ENCODE data around the gene C2CD2. TPM values are rescaled to one million over a fixed set of nuclear protein-coding genes. Genes with fewer than 3 reads are reported as not detected.

C2CD2 gene
- total and polyA plus RNA-seq, 8 donors = 7.9 to 16.8 (median 11.3) TPM

DNA sequence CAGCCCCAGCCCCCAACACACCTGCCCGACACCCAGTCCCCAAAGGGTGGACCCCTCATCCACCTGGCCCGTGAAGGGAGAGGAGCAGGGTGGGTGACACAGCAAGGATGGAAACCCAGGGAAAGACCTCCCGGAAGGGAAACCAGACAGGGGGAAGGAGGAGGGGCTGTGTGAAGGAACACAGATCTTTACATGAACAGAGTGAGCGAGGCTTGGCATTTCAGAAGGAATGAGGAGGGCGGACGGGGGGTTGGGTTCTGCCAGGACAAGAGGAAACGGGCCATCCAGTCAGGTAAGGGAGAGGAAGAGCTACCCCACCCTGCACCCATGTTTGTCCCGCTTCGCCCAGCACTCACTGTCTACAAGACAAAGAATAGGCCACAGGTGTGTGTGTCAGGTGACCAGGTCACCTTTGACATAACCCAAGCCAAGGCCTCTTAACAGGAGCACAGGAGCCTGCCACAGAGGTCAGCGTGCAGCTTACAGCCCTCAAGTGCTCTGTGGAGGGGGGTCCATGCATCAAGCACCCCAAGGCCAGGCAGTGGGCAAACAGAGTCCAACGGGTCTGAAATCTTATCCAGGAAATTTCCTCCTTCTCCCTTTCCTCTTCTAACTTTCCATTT is 56.7 kb downstream of the C2CD2 start:
- no peak for ATAC-seq
- peaks cover 0 to 3% (median 0%) of the 10 kb centered on the region in 3 donors for H3K36me3 ChIP-seq
- no peak for TF ChIP-seq CTCF (IDR thresholded peaks at IDR 0.05)
- no peaks in the 10 kb centered on the region for H3K27me3 ChIP-seq
- H3K9me3 ChIP-seq = no peaks in the 10 kb centered on the region
- H3K4me1 ChIP-seq = peaks cover 11 to 16% (median 14%) of the 10 kb centered on the region in 3 donors
- no peak overlapping the region for H3K27ac ChIP-seq
- 77 to 82% methylated on average over 11 of the region's 11 CpGs for WGBS, 2 donors
- no peak overlapping the region for H3K4me3 ChIP-seq
- no peak for FAIRE-seq
- intact Hi-C loops (cut with DNase I) = no loop called here
- DNase-seq = no peak

- Histone ChIP-seq H3K9me3 (no peaks in the 10 kb centered on the region), H3K27me3 (no peaks in the 10 kb centered on the region), H3K36me3 (peaks cover 0 to 3% (median 0%) of the 10 kb centered on the region in 3 donors), H3K4me1 (peaks cover 6 to 7% (median 7%) of the 10 kb centered on the region in 3 donors), H3K4me3 (no peak overlapping the region), H3K27ac (no peak overlapping the region)
- FAIRE-seq (no peak), ATAC-seq (no peak), DNase-seq (no peak)
- intact Hi-C loops (cut with DNase I) = no loop called here
- no peak for TF ChIP-seq CTCF (IDR thresholded peaks at IDR 0.05)
- 77 to 83% methylated on average over 22 of the region's 22 CpGs for WGBS, 2 donors
Observed at GRCh38 chr21:41895643-41896493, 58.0 kb downstream of the C2CD2 start.

DNA sequence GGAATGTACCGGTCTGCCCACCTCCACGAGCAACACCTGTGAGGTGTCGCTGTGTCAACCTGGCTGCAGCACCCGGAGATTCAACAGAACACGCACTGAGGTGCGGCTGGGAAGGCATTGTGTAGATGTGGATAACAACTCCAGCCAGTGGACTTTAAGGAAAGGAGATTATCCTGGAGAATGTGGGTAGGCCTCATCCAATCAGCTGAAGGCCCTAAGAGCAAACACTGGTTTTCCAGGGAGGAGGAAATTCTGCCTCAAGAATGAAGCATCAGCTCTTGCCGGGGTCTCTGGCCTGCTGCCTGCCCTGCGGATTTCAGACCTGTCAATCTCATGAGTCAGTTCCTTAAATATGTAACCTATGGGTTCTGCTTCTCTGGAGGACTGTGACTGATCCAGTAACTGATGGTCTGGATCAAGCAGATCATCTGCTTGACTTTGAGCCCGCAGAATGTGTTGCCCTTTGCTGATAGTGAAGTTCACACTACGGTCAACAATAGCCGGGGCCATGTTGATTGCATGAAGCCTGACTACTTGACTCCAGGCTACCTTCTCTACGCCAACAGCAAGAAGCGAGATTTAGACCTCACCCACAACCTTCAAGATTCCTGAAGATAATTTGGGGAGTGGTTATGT is 58.8 kb downstream of the C2CD2 start:
- no peaks in the 10 kb centered on the region for H3K9me3 ChIP-seq
- WGBS, 2 donors = 78 to 79% methylated on average over 13 of the region's 13 CpGs
- DNase-seq = no peak
- H3K27ac ChIP-seq = no peak overlapping the region
- FAIRE-seq = no peak
- H3K4me1 ChIP-seq = no peaks in the 10 kb centered on the region
- no peak for ATAC-seq
- intact Hi-C loops (cut with DNase I) = no loop called here
- no peak overlapping the region for H3K4me3 ChIP-seq
- H3K27me3 ChIP-seq = no peaks in the 10 kb centered on the region
- H3K36me3 ChIP-seq = peaks cover 0 to 3% (median 0%) of the 10 kb centered on the region in 3 donors
- TF ChIP-seq CTCF (IDR thresholded peaks at IDR 0.05) = no peak

GRCh38 chr21:41894511-41894910 is 59.3 kb downstream of the C2CD2 start:
- FAIRE-seq (no peak), ATAC-seq (no peak), DNase-seq (no peak)
- peaks cover 0 to 3% (median 0%) of the 10 kb centered on the region in 3 donors for H3K36me3 ChIP-seq
- intact Hi-C loops (cut with DNase I) = no loop called here
- no peaks in the 10 kb centered on the region for H3K27me3 ChIP-seq
- 91 to 93% methylated on average over 9 of the region's 9 CpGs for WGBS, 2 donors
- no peak for TF ChIP-seq CTCF (IDR thresholded peaks at IDR 0.05)
- no peak overlapping the region for H3K27ac ChIP-seq
- H3K4me3 ChIP-seq = no peak overlapping the region
- no peaks in the 10 kb centered on the region for H3K4me1 ChIP-seq
- no peaks in the 10 kb centered on the region for H3K9me3 ChIP-seq
